Amniotic epithelial cell (primary cell): Measurements from ENCODE around the gene C6orf120.

ENCODE experiments used
- DNase-seq: peaks from one replicate; pipeline ENCODE4 v3.0.0-alpha.2; 2010; ENCODE audit warnings: low read depth

Gene C6orf120

GRCh38 chr6:169701954-169702839, at the start of gene C6orf120, which contains the start of gene WDR27:
TSS of gene C6orf120 (plus strand) at chr6:169702126. CDS start at chr6:169702460, 334 bp downstream.
TSS of gene WDR27 (minus strand) at chr6:169702029. CDS start at chr6:169689005, 13,024 bp downstream.
- peak; percentile 94 for DNase-seq

- no peak for DNase-seq
Measured at GRCh38 chr6:169652896-169653295, 49.0 kb upstream of the C6orf120 start.

GRCh38 chr6:169653691-169654090, 48.2 kb upstream of the C6orf120 start:
- no peak for DNase-seq

GRCh38 chr6:169654598-169655391, 47.1 kb upstream of the C6orf120 start:
- peak; percentile 63 for DNase-seq

- no peak for DNase-seq
Measured at GRCh38 chr6:169656546-169657283, 45.2 kb upstream of the C6orf120 start.

- no peak for DNase-seq
Measured at GRCh38 chr6:169657284-169657610, 44.7 kb upstream of the C6orf120 start.

GRCh38 chr6:169659820-169660610, 41.9 kb upstream of the C6orf120 start:
- no peak for DNase-seq

- no peak for DNase-seq
Measured at GRCh38 chr6:169660751-169661390, 41.1 kb upstream of the C6orf120 start.

GRCh38 chr6:169661391-169661756, 40.6 kb upstream of the C6orf120 start:
- DNase-seq = no peak

GRCh38 chr6:169663468-169663867, 38.5 kb upstream of the C6orf120 start:
- no peak for DNase-seq

GRCh38 chr6:169664227-169664626, 37.7 kb upstream of the C6orf120 start:
- no peak for DNase-seq

- no peak for DNase-seq
Measured at GRCh38 chr6:169665289-169665688, 36.6 kb upstream of the C6orf120 start.

GRCh38 chr6:169666441-169666840, 35.5 kb upstream of the C6orf120 start:
- DNase-seq = no peak

GRCh38 chr6:169667716-169668115, 34.2 kb upstream of the C6orf120 start:
- no peak for DNase-seq

GRCh38 chr6:169668203-169668847, 33.6 kb upstream of the C6orf120 start:
- no peak for DNase-seq

GRCh38 chr6:169669147-169669546, 32.8 kb upstream of the C6orf120 start:
- no peak for DNase-seq

GRCh38 chr6:169669889-169670288, 32.0 kb upstream of the C6orf120 start:
- peak; percentile 29 for DNase-seq

- DNase-seq = no peak
Measured at GRCh38 chr6:169671563-169671962, 30.4 kb upstream of the C6orf120 start.

- DNase-seq = no peak
Measured at GRCh38 chr6:169675011-169675410, 26.9 kb upstream of the C6orf120 start.

GRCh38 chr6:169677096-169677495, 24.8 kb upstream of the C6orf120 start:
- DNase-seq = peak; percentile 63

- no peak for DNase-seq
Measured at GRCh38 chr6:169678342-169678741, 23.6 kb upstream of the C6orf120 start.
